Ishikawa (cell line): ENCODE data around the gene HCFC1R1.
A peak's percentile ranks its signal among the peaks of the same experiment; 100 is the strongest.

Experiments
- CEBPB ChIP-seq: IDR thresholded peaks from 2 replicates; pipeline ENCODE4 v1.6.1; 2012
- CREB1 ChIP-seq: IDR thresholded peaks from 2 replicates; pipeline ENCODE4 v1.6.1; 2012; ENCODE audit warnings: low read depth
- EGR1 ChIP-seq: IDR thresholded peaks from 2 replicates; pipeline ENCODE4 v1.6.1; 2012
- EP300 ChIP-seq: IDR thresholded peaks from 2 replicates; pipeline ENCODE4 v1.6.1; 2012; ENCODE audit warnings: borderline replicate concordance
- FOXM1 ChIP-seq: IDR thresholded peaks from 2 replicates; pipeline ENCODE4 v1.6.1; 2012; ENCODE audit warnings: low read depth, borderline replicate concordance
- NFIC ChIP-seq: IDR thresholded peaks from 2 replicates; pipeline ENCODE4 v1.6.1; 2012
- RAD21 ChIP-seq: IDR thresholded peaks from 2 replicates; pipeline ENCODE4 v1.6.1; 2012; ENCODE audit warnings: low read depth
- TAF1 ChIP-seq: IDR thresholded peaks from 2 replicates; pipeline ENCODE4 v1.6.1; 2012; ENCODE audit warnings: low read depth, mild to moderate bottlenecking
- TCF12 ChIP-seq: IDR thresholded peaks from 2 replicates; pipeline ENCODE4 v1.6.1; 2012; ENCODE audit warnings: low read depth
- TEAD4 ChIP-seq: IDR thresholded peaks from 2 replicates; pipeline ENCODE4 v1.6.1; 2012
- YY1 ChIP-seq: IDR thresholded peaks from 2 replicates; pipeline ENCODE4 v1.6.1; 2012; ENCODE audit warnings: low read depth
- ZBTB7A ChIP-seq: IDR thresholded peaks from 2 replicates; pipeline ENCODE4 v1.6.1; 2012; ENCODE audit warnings: low read depth
- TF ChIP-seq, protein P1 (sequence below): IDR thresholded peaks from 2 replicates; pipeline ENCODE4 v1.6.1; 2012
- TF ChIP-seq, protein P2 (sequence below): IDR thresholded peaks from 2 replicates; pipeline ENCODE4 v1.6.1; 2012; ENCODE audit warnings: low read depth, mild to moderate bottlenecking
- TF ChIP-seq, protein P3 (sequence below): IDR thresholded peaks from 2 replicates; pipeline ENCODE4 v1.6.1; 2012

HCFC1R1 gene

DNA sequence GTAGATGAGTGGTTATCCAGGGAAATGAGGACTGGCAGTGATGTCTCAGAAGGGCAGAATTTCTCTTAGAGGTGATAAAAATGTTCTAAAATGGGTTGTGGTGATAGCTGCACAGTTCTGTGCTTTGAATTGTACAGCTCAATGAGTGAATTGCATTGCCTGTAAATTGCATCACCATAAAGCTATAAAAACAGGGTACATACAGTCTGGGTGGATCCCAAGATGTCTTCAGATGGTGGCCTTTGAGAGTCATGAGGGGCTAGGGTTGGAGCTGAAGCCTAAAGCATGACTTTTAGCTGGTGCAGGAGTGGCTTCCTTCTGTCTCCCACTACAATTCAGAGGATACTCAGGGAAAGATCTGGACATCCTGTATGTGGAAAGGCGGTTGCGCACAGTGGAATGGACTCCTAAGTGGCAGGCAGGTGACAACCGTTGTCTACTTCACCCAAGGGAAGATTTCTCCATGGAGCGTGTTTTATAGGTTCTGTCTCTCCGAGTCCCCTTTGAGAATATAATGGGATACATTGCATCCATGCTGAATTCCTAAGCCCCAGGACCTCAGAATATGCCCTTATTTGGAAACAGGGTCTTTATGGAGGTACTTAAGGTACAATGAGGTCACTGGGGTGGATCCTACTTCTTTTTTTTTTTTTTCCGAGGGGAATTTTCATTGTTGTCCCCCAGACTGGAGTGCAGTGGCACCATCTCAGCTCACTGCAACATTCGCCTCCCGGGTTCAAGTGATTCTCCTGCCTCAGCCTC lies 40.1 kb upstream of the HCFC1R1 start:
- no peak for TF ChIP-seq NFIC
- TF ChIP-seq EP300 = no peak
- TF ChIP-seq FOXM1 = no peak
- TF ChIP-seq TEAD4 = no peak
- no peak for TF ChIP-seq TCF12

DNA sequence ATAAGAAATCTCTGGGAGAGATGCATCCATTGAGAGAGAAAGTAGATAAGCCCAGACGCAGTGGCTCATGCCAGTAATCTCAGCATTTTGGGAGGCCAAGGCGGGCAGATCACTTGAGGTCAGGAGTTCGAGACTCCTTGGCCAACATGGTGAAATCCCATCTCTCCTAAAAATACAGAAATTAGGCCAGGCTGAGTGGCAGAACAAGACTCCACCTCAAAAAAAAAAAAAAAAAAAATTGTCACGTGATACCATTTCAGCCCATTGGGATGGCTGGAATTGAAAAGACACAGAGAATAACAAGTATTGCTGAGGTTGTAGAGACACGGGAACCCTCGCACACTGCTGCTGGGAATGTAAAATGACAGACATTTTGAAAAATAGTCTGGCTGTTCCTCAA lies 38.8 kb upstream of the HCFC1R1 start:
- TF ChIP-seq RAD21 (no peak), TAF1 (no peak), FOXM1 (no peak)
- TF ChIP-seq, protein P1, sequence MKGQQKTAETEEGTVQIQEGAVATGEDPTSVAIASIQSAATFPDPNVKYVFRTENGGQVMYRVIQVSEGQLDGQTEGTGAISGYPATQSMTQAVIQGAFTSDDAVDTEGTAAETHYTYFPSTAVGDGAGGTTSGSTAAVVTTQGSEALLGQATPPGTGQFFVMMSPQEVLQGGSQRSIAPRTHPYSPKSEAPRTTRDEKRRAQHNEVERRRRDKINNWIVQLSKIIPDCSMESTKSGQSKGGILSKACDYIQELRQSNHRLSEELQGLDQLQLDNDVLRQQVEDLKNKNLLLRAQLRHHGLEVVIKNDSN = peak; percentile 56
- TF ChIP-seq, protein P2, sequence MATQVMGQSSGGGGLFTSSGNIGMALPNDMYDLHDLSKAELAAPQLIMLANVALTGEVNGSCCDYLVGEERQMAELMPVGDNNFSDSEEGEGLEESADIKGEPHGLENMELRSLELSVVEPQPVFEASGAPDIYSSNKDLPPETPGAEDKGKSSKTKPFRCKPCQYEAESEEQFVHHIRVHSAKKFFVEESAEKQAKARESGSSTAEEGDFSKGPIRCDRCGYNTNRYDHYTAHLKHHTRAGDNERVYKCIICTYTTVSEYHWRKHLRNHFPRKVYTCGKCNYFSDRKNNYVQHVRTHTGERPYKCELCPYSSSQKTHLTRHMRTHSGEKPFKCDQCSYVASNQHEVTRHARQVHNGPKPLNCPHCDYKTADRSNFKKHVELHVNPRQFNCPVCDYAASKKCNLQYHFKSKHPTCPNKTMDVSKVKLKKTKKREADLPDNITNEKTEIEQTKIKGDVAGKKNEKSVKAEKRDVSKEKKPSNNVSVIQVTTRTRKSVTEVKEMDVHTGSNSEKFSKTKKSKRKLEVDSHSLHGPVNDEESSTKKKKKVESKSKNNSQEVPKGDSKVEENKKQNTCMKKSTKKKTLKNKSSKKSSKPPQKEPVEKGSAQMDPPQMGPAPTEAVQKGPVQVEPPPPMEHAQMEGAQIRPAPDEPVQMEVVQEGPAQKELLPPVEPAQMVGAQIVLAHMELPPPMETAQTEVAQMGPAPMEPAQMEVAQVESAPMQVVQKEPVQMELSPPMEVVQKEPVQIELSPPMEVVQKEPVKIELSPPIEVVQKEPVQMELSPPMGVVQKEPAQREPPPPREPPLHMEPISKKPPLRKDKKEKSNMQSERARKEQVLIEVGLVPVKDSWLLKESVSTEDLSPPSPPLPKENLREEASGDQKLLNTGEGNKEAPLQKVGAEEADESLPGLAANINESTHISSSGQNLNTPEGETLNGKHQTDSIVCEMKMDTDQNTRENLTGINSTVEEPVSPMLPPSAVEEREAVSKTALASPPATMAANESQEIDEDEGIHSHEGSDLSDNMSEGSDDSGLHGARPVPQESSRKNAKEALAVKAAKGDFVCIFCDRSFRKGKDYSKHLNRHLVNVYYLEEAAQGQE = no peak

DNA sequence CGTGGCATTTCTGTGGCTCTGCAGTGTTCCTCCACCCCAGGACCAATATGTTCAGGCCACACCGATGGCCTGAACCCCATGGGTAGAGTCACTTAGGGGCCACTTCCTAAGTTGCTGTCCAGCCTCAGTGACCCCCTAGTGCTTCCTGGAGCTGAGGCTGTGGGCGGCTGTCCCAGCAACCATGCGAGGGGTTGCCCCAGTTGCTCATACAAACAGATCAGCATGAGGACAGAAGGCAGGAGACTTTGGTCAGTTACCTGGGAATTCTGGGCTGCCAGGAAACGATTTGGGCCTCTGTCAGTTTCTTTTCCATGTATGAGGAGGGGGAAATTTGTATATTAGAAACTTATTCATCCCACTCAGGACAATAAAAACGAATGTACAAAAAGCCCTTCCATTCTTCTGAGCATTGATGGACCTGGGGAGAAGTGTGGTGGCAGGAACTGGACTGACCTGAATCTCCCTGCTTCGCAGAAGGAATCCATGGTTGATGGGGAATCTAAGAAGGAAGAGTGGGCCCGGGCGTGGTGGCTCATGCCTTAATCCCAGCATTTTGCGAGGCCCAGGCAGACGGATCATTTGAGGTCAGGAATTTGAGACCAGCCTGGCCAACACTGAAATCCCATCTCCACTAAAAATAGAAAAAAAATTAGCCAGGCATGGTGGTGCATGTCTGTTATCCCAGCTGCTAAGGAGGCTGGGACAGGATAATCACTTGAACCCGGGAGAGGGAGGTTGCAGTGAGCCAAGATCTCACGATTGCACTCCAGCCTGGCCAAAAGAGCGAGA lies 36.8 kb upstream of the HCFC1R1 start:
- TF ChIP-seq EGR1 = no peak
- TF ChIP-seq CEBPB = no peak
- TF ChIP-seq YY1 = no peak
- no peak for TF ChIP-seq TEAD4
- TF ChIP-seq, protein P2 = no peak
- TF ChIP-seq, protein P1 = no peak
- no peak for TF ChIP-seq EP300
- TF ChIP-seq CREB1 = no peak
- no peak for TF ChIP-seq FOXM1
- no peak for TF ChIP-seq ZBTB7A
- no peak for TF ChIP-seq TAF1
- no peak for TF ChIP-seq NFIC
- TF ChIP-seq, protein P3, sequence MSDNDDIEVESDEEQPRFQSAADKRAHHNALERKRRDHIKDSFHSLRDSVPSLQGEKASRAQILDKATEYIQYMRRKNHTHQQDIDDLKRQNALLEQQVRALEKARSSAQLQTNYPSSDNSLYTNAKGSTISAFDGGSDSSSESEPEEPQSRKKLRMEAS = no peak
- no peak for TF ChIP-seq RAD21
- TF ChIP-seq TCF12 = no peak

DNA sequence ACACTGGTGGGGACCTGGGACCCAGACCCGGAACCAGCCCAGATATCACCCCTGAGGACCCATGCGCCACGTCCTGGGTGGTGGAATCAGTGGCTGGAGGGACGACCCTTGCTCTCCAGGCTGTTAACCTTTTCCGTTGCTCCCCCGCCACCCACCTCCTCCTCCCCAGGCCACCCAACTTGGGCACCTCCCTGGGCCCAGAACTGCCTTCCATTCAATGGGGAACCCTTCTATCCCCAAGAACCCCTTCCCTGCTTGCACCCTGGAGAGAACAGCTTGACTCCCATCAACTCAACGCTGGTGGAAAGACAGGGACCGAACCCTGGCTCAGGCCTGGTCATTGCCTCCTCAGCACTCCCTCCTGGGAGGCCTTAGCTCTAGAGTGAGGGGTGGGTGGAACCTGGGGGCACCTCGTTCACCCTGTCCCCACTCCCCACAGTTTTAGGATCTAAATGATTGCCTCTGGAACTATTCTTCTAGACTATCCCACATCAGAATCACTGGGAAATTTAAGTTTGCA lies 36.0 kb upstream of the HCFC1R1 start:
- TF ChIP-seq TEAD4 (no peak), TCF12 (no peak), TAF1 (no peak), ZBTB7A (no peak)
- TF ChIP-seq, protein P3 = no peak

DNA sequence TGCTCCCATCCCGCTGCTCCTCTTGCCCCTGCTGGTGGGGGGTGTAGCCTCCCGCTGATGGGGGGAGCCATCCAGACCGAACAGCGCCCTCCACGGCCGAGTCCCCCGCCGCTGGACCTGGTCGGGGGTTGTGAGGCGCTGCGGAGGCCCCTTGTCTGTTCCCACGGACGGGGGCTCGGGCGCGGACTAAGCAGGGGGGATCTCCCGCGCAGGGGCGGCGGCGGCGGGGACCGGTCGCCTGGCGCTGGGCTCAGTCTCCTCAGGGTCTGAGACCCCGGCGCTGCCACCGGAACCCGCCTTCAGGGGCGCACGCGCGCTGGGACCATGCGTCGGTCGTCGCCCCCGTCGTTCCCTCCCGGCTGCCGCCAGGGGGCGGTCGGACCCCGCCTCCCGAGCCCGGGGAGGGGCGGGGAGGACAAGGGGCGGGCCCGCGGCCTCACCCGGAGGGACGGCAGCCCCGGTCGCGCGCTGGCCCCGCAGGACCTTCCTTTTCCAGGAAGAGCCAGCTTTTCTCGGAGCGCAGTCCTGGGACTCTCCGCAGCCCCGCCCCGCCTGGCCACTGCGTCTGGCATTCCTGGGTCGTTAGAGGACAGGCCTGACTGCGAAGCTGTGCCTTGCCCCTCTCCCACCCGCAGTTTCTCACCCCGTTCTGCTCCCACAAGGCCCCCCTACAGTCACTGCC lies 35.4 kb upstream of the HCFC1R1 start:
- TF ChIP-seq, protein P2 = no peak
- TF ChIP-seq CEBPB (no peak), NFIC (no peak), FOXM1 (no peak), TAF1 (peak; percentile 36; the same call in 1 of the 2 replicates), EGR1 (0 out of 2 replicates have a peak, but pooled peaks have one; percentile 22), CREB1 (no peak), EP300 (no peak), ZBTB7A (peak; percentile 93), RAD21 (peak; percentile 76), YY1 (no peak), TEAD4 (0 out of 2 replicates have a peak, but pooled peaks have one; percentile 21), TCF12 (no peak)
- TF ChIP-seq, protein P1 = no peak
- TF ChIP-seq, protein P3 = peak; percentile 54; the same call in 1 of the 2 replicates
